GM12875 (cell line): Measurements from ENCODE around the gene HPF1.
"Not testable (repeated sequence)": the region's sequence is repeated elsewhere in the genome, so short reads cannot be mapped to it uniquely, and the experiment has no call there.

Source experiments
- H3K4me3 ChIP-seq: one replicate; pipeline ENCODE4 v1.5.1; 2011; ENCODE audit warnings: low read depth, low read length, control low read depth
- CTCF ChIP-seq: IDR thresholded peaks from 2 replicates; pipeline ENCODE4 v1.5.1; 2011; ENCODE audit warnings: low read depth, mild to moderate bottlenecking, control low read depth, inconsistent platforms, low read length, moderate library complexity, borderline replicate concordance; ENCODE audit not compliant: insufficient read depth

Gene HPF1

GRCh38 chr4:169741569-169741968, 16.2 kb downstream of the HPF1 start:
- TF ChIP-seq CTCF = no peak
- H3K4me3 ChIP-seq = no peak overlapping the region

GRCh38 chr4:169738604-169739003, 19.1 kb downstream of the HPF1 start:
- H3K4me3 ChIP-seq = not testable (repeated sequence)

- TF ChIP-seq CTCF = no peak
- no peak overlapping the region for H3K4me3 ChIP-seq
These were observed 27.2 kb downstream of the HPF1 start for GRCh38 chr4:169730564-169730963.

- TF ChIP-seq CTCF = no peak
- H3K4me3 ChIP-seq = no peak overlapping the region
These were observed 30.1 kb downstream of the HPF1 start for GRCh38 chr4:169727616-169728015.

GRCh38 chr4:169724260-169724659, 33.5 kb downstream of the HPF1 start:
- no peak overlapping the region for H3K4me3 ChIP-seq
- no peak for TF ChIP-seq CTCF

GRCh38 chr4:169723207-169723965, 34.4 kb downstream of the HPF1 start:
- no peak for TF ChIP-seq CTCF
- no peak overlapping the region for H3K4me3 ChIP-seq

GRCh38 chr4:169720529-169720928, 37.2 kb downstream of the HPF1 start:
- no peak for TF ChIP-seq CTCF
- no peak overlapping the region for H3K4me3 ChIP-seq
